Neural progenitor cell (in vitro differentiated cells): ENCODE measurements around the gene CIB4.

Experiments used
- CTCF ChIP-seq: fragments of 200-600 bp; sonication (generic); IDR thresholded peaks from 2 replicates; pipeline ENCODE4 v1.5.1; 2017; ENCODE audit warnings: antibody characterized with exemption, mild to moderate bottlenecking
- EZH2 ChIP-seq: fragments of 200-600 bp; sonication (generic); IDR thresholded peaks from 2 replicates; pipeline ENCODE4 v1.6.1; 2017; ENCODE audit warnings: antibody characterized with exemption, mild to moderate bottlenecking, moderate library complexity
- EZH2phosphoT487 ChIP-seq: fragments of 200-600 bp; sonication (generic); IDR thresholded peaks from 2 replicates; pipeline ENCODE4 v1.6.1; 2017; ENCODE audit warnings: antibody characterized with exemption

GRCh38 chr2:26597197-26597596 is 44.0 kb downstream of the CIB4 start:
- TF ChIP-seq CTCF: no peak
- no peak for TF ChIP-seq EZH2phosphoT487
- TF ChIP-seq EZH2: no peak
